ENCODE results near the gene ZMYM4. TPM values are rescaled to one million over a fixed set of nuclear protein-coding genes. Genes with fewer than 3 reads are reported as not detected.
A peak's percentile ranks its signal among the peaks of the same experiment; 100 is the strongest.
"Not testable (repeated sequence)": the region's sequence is repeated elsewhere in the genome, so short reads cannot be mapped to it uniquely, and the experiment has no call there.

ZMYM4 gene
- total and polyA plus RNA-seq, 12 donors: 6.7 to 37.7 (median 34.1) TPM

DNA sequence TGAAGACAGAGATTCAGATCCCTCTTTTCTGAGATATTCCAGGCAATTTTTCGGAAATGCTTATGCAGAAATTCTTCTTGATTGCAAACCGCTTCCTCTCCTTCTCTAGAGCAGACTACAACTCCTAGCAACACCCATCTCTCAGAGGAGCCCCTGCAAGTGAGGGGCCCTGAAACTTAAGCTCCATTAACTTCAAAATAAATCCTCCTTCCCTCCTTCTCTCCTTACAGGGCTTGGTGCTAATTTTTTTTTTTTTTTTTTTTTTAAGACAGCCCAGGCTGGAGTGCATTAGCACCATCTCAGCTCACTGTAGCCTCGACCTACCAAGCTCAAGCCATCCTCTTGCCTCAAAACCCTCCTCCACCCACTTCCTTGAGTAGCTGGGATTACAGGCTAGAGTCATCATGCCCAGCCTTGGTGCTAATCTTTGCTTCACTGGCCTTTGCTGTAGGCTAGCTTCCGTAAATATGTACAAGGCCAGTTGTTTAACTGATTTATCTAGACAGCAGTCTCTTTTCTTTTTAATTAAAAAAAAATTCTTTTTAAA lies 45.4 kb upstream of the ZMYM4 start:
- DNase-seq: no peak
- ATAC-seq: peak in 1 of 8 donors; percentile 29
- intact Hi-C loops (cut with DNase I): no loop called here
- H3K4me3 ChIP-seq: no peak overlapping the region
- H3K4me1 ChIP-seq: peaks cover 0 to 15% (median 0%) of the 10 kb centered on the region in 9 donors
- WGBS, 2 donors: 72 to 75% methylated on average over 4 of the region's 4 CpGs
- TF ChIP-seq, protein P1, sequence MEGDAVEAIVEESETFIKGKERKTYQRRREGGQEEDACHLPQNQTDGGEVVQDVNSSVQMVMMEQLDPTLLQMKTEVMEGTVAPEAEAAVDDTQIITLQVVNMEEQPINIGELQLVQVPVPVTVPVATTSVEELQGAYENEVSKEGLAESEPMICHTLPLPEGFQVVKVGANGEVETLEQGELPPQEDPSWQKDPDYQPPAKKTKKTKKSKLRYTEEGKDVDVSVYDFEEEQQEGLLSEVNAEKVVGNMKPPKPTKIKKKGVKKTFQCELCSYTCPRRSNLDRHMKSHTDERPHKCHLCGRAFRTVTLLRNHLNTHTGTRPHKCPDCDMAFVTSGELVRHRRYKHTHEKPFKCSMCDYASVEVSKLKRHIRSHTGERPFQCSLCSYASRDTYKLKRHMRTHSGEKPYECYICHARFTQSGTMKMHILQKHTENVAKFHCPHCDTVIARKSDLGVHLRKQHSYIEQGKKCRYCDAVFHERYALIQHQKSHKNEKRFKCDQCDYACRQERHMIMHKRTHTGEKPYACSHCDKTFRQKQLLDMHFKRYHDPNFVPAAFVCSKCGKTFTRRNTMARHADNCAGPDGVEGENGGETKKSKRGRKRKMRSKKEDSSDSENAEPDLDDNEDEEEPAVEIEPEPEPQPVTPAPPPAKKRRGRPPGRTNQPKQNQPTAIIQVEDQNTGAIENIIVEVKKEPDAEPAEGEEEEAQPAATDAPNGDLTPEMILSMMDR (IDR thresholded peaks at IDR 0.05): no peak
- no peaks in the 10 kb centered on the region for H3K27me3 ChIP-seq
- H3K27ac ChIP-seq: peak overlapping the region in 3 of 10 donors; percentile 36 to 49 (median 45)
- H3K9me3 ChIP-seq: no peaks in the 10 kb centered on the region
- H3K36me3 ChIP-seq: no peaks in the 10 kb centered on the region

GRCh38 chr1:35226546-35226945 lies 42.0 kb upstream of the ZMYM4 start:
- Histone ChIP-seq H3K27ac (no peak overlapping the region), H3K36me3 (no peaks in the 10 kb centered on the region), H3K9me3 (no peaks in the 10 kb centered on the region), H3K4me1 (peaks cover 0 to 15% (median 0%) of the 10 kb centered on the region in 9 donors), H3K27me3 (no peaks in the 10 kb centered on the region), H3K4me3 (no peak overlapping the region)
- intact Hi-C loops (cut with DNase I): no loop called here
- ATAC-seq (no peak), DNase-seq (no peak)
- WGBS, 2 donors: 87 to 96% methylated on average over 2 of the region's 2 CpGs
- TF ChIP-seq, protein P1 (IDR thresholded peaks at IDR 0.05): no peak

GRCh38 chr1:35229587-35230360 lies 38.7 kb upstream of the ZMYM4 start:
- TF ChIP-seq, protein P1 (IDR thresholded peaks at IDR 0.05): no peak
- H3K4me1 ChIP-seq: no peaks in the 10 kb centered on the region
- no peaks in the 10 kb centered on the region for H3K36me3 ChIP-seq
- no peak for DNase-seq
- H3K27ac ChIP-seq: no peak overlapping the region
- no peaks in the 10 kb centered on the region for H3K27me3 ChIP-seq
- no peak for ATAC-seq
- no peak overlapping the region for H3K4me3 ChIP-seq
- intact Hi-C loops (cut with DNase I): no loop called here
- no peaks in the 10 kb centered on the region for H3K9me3 ChIP-seq
- 65% methylated on average over 1 of the region's 1 CpG for WGBS, 2 donors

GRCh38 chr1:35231287-35231686 lies 37.2 kb upstream of the ZMYM4 start:
- Histone ChIP-seq H3K9me3 (no peaks in the 10 kb centered on the region), H3K27ac (no peak overlapping the region), H3K36me3 (no peaks in the 10 kb centered on the region), H3K27me3 (no peaks in the 10 kb centered on the region), H3K4me1 (no peaks in the 10 kb centered on the region), H3K4me3 (no peak overlapping the region)
- ATAC-seq (no peak), DNase-seq (no peak)
- intact Hi-C loops (cut with DNase I): no loop called here
- WGBS, 2 donors: 46 to 68% methylated on average over 1 of the region's 1 CpG
- TF ChIP-seq, protein P1 (IDR thresholded peaks at IDR 0.05): no peak

- H3K9me3 ChIP-seq; intact Hi-C loops (cut with DNase I); H3K27me3 ChIP-seq; DNase-seq; ATAC-seq; H3K27ac ChIP-seq; H3K4me3 ChIP-seq; H3K4me1 ChIP-seq; H3K36me3 ChIP-seq: not testable (repeated sequence)
- 96 to 100% methylated on average over 2 of the region's 2 CpGs for WGBS, 2 donors
These were observed 31.7 kb upstream of the ZMYM4 start for GRCh38 chr1:35236772-35237171.
